Fibroblast of lung (primary cell): ENCODE data around the gene HDAC6. TPM values are rescaled to one million over a fixed set of nuclear protein-coding genes. Genes with fewer than 3 reads are reported as not detected.

ENCODE experiments used
- DNase-seq, 2 donors: peaks; one replicate each; pipeline versions ENCODE4 v3.0.0 to v3.0.0-alpha.2; 2010; ENCODE audit warnings: low read depth in 2 of 2
- H2AFZ ChIP-seq: 2 replicates; pipeline ENCODE4 v1.5.1; 2012; ENCODE audit warnings: low read length, control low read depth, inconsistent platforms
- H3K27ac ChIP-seq: 2 replicates; pipeline ENCODE4 v1.5.1; 2011; ENCODE audit warnings: low read length, control low read depth; ENCODE audit not compliant: insufficient read depth
- H3K27me3 ChIP-seq: 2 replicates; pipeline ENCODE4 v1.5.1; 2011; ENCODE audit warnings: mild to moderate bottlenecking, low read length; ENCODE audit not compliant: control insufficient read depth, insufficient read depth
- H3K36me3 ChIP-seq: 2 replicates; pipeline ENCODE4 v1.5.1; 2011; ENCODE audit warnings: low read length; ENCODE audit not compliant: control insufficient read depth, insufficient read depth
- H3K4me1 ChIP-seq: 2 replicates; pipeline ENCODE4 v1.5.1; 2011; ENCODE audit warnings: low read length; ENCODE audit not compliant: control insufficient read depth, insufficient read depth; ENCODE audit errors: extremely low read depth
- H3K4me2 ChIP-seq: 2 replicates; pipeline ENCODE4 v1.5.1; 2011; ENCODE audit warnings: low read length, control low read depth; ENCODE audit not compliant: insufficient read depth; ENCODE audit errors: extremely low read depth
- H3K4me3 ChIP-seq, 4 experiments: fragments of 200-600 bp in 1 of 4; sonication (generic) in 1 of 4; replicated peaks in 1 of 4; 2 replicates each; pipeline ENCODE4 v1.5.1; 2011 to 2016; ENCODE audit warnings: low read length in 4 of 4, low read depth in 3 of 4, mild to moderate bottlenecking in 3 of 4, control low read depth in 2 of 4, inconsistent platforms in 1 of 4, mixed read lengths in 1 of 4; ENCODE audit not compliant: insufficient read depth in 1 of 4; ENCODE audit errors: control extremely low read depth in 1 of 4
- H3K79me2 ChIP-seq: 2 replicates; pipeline ENCODE4 v1.5.1; 2012; ENCODE audit warnings: mild to moderate bottlenecking, low read length, inconsistent platforms; ENCODE audit not compliant: control insufficient read depth, insufficient read depth
- H3K9ac ChIP-seq: 2 replicates; pipeline ENCODE4 v1.5.1; 2011; ENCODE audit warnings: mild to moderate bottlenecking, low read length, control low read depth; ENCODE audit not compliant: insufficient read depth
- H3K9me3 ChIP-seq: 2 replicates; pipeline ENCODE4 v1.5.1; 2012; ENCODE audit warnings: low read depth, low read length; ENCODE audit not compliant: control insufficient read depth, insufficient read depth
- H4K20me1 ChIP-seq: 2 replicates; pipeline ENCODE4 v1.5.1; 2011; ENCODE audit warnings: low read length; ENCODE audit not compliant: control insufficient read depth, insufficient read depth; ENCODE audit errors: extremely low read depth
- EZH2 ChIP-seq: IDR thresholded peaks from 2 replicates; pipeline ENCODE4 v1.5.1; 2012; ENCODE audit warnings: low read length, control low read depth, mild to moderate bottlenecking; ENCODE audit errors: missing control alignments
- polyA plus RNA-seq, 2 donors: library from polyadenylated mRNA; depleted of rRNA in 1 of 2; stranded (reverse) in 1 of 2; unstranded in 1 of 2; fragments of >200 nt; gene quantifications; 2 replicates each; pipeline ENCODE4 v1.2.1, GENCODE V29; 2011 to 2012; ENCODE audit warnings: missing spikeins in 1 of 2
- total RNA-seq: library from RNA; depleted of rRNA; stranded (reverse); fragments of >200 nt; gene quantifications from 2 replicates; pipeline ENCODE4 v1.2.1, GENCODE V29; 2014
- TF ChIP-seq, protein P1 (sequence below), 2 donors: IDR thresholded peaks in 1 of 2; conservative IDR thresholded peaks in 1 of 2; 1 replicate in 1 of 2; 2 replicates in 1 of 2; pipeline ENCODE4 v1.5.1; 2011 to 2012; ENCODE audit warnings: low read length in 2 of 2, control low read depth in 1 of 2, inconsistent platforms in 1 of 2, low read depth in 1 of 2, mild to moderate bottlenecking in 1 of 2

HDAC6 gene
- total and polyA plus RNA-seq, 2 donors (not counting 1 experiment from before 2014, with no cell fraction given) = 20.0 to 32.5 TPM

DNA sequence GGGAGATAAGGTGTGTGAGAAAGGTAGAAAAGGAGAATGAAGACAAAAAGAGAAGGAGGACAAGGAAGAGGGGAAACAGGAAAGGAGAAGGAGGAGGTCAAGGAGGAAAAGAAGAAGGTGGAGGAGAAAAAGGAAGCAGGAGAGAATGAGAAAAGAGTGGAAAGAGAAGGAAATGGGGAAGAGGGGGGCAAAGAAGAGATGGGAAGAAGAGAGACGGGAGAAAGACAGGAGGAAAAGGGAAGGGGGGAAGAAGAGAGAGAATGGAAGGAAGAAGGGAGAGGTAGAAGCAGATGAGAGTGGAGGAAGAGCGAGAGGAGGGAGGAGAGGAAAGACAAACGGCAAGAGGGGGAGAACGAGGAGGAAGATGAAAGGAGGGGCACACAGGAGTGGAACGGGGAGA, 11.4 kb upstream of the HDAC6 start:
- H3K27me3 ChIP-seq = no peaks in the 10 kb centered on the region
- no peak for TF ChIP-seq EZH2
- TF ChIP-seq, protein P1, sequence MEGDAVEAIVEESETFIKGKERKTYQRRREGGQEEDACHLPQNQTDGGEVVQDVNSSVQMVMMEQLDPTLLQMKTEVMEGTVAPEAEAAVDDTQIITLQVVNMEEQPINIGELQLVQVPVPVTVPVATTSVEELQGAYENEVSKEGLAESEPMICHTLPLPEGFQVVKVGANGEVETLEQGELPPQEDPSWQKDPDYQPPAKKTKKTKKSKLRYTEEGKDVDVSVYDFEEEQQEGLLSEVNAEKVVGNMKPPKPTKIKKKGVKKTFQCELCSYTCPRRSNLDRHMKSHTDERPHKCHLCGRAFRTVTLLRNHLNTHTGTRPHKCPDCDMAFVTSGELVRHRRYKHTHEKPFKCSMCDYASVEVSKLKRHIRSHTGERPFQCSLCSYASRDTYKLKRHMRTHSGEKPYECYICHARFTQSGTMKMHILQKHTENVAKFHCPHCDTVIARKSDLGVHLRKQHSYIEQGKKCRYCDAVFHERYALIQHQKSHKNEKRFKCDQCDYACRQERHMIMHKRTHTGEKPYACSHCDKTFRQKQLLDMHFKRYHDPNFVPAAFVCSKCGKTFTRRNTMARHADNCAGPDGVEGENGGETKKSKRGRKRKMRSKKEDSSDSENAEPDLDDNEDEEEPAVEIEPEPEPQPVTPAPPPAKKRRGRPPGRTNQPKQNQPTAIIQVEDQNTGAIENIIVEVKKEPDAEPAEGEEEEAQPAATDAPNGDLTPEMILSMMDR (conservative IDR thresholded peaks at IDR 0.05 in 1 of 2, IDR thresholded peaks at IDR 0.05 in 1 of 2; ENCODE audit: low read depth in 1 of 2, low read length in 2 of 2) = no peak
- no peaks in the 10 kb centered on the region for H3K9me3 ChIP-seq
- no peaks in the 10 kb centered on the region for H3K79me2 ChIP-seq
- no peak overlapping the region for H3K4me3 ChIP-seq
- H3K27ac ChIP-seq = no peak overlapping the region
- H4K20me1 ChIP-seq = no peaks in the 10 kb centered on the region
- no peaks in the 10 kb centered on the region for H3K36me3 ChIP-seq
- DNase-seq = no peak
- no peak overlapping the region for H3K9ac ChIP-seq
- H3K4me2 ChIP-seq = no peak overlapping the region
- no peak overlapping the region for H2AFZ ChIP-seq
- H3K4me1 ChIP-seq = no peaks in the 10 kb centered on the region

GRCh38 chrX:48791063-48791820, 10.6 kb upstream of the HDAC6 start:
- Histone ChIP-seq H3K27ac (no peak overlapping the region), H3K9me3 (no peaks in the 10 kb centered on the region), H3K4me2 (no peak overlapping the region), H2AFZ (no peak overlapping the region), H3K27me3 (no peaks in the 10 kb centered on the region), H3K4me1 (no peaks in the 10 kb centered on the region), H3K79me2 (no peaks in the 10 kb centered on the region), H3K36me3 (no peaks in the 10 kb centered on the region), H4K20me1 (no peaks in the 10 kb centered on the region), H3K4me3 (no peak overlapping the region), H3K9ac (no peak overlapping the region)
- TF ChIP-seq, protein P1 (conservative IDR thresholded peaks at IDR 0.05 in 1 of 2, IDR thresholded peaks at IDR 0.05 in 1 of 2; ENCODE audit: low read depth in 1 of 2, low read length in 2 of 2) = no peak
- no peak for DNase-seq

GRCh38 chrX:48792219-48792618, 9.6 kb upstream of the HDAC6 start:
- no peaks in the 10 kb centered on the region for H3K4me1 ChIP-seq
- no peak overlapping the region for H3K4me2 ChIP-seq
- no peak overlapping the region for H3K9ac ChIP-seq
- TF ChIP-seq, protein P1 (conservative IDR thresholded peaks at IDR 0.05 in 1 of 2, IDR thresholded peaks at IDR 0.05 in 1 of 2; ENCODE audit: low read depth in 1 of 2, low read length in 2 of 2) = no peak
- no peak for TF ChIP-seq EZH2
- no peaks in the 10 kb centered on the region for H3K27me3 ChIP-seq
- H3K4me3 ChIP-seq = no peak overlapping the region
- H3K27ac ChIP-seq = no peak overlapping the region
- no peaks in the 10 kb centered on the region for H3K9me3 ChIP-seq
- DNase-seq = no peak
- no peaks in the 10 kb centered on the region for H3K36me3 ChIP-seq
- H4K20me1 ChIP-seq = no peaks in the 10 kb centered on the region
- no peak overlapping the region for H2AFZ ChIP-seq
- H3K79me2 ChIP-seq = no peaks in the 10 kb centered on the region
